HepG2 (cell line): ENCODE data around the gene EP300. TPM values are rescaled to one million over a fixed set of nuclear protein-coding genes. Genes with fewer than 3 reads are reported as not detected.
"Not testable (repeated sequence)": the region's sequence is repeated elsewhere in the genome, so short reads cannot be mapped to it uniquely, and the experiment has no call there.

Source experiments
- ATAC-seq: fragments of 200-7000 bp; cut with Tn5 transposase; 3 replicates; pipeline ENCODE4 v1.9.1; 2020; ENCODE audit warnings: mild to moderate bottlenecking, moderate library complexity
- BruUV-seq: library from RNA; stranded (reverse); fragments of 400-500 nt; replicated peaks from 2 replicates; lab custom pipeline; 2021; lab: Mats Ljungman, UMichigan
- CTCF ChIA-PET: fragments of 300-600 bp; formaldehyde crosslinking; extraction: SDS; loops from one replicate; lab custom pipeline; 2021; ENCODE audit warnings: low total read pairs, inconsistent platforms, low intra/inter-chr PET ratio; lab: Yijun Ruan, JAX
- POLR2A ChIA-PET: fragments of 350-600 bp; sonication (Branson Sonifier 250); formaldehyde crosslinking; loops from one replicate; lab custom pipeline; 2020; ENCODE audit warnings: antibody characterized with exemption, inconsistent platforms; lab: Yijun Ruan, JAX
- DNase-seq: peaks from one replicate; pipeline ENCODE4 v3.0.0-alpha.2; 2015; ENCODE audit warnings: low spot score
- FAIRE-seq: peaks from 3 replicates; lab custom pipeline; 2011; peaks lifted over from hg19 to GRCh38; lab: Jason Lieb, UNC
- H2AFZ ChIP-seq: one replicate; pipeline ENCODE4 v1.6.1; 2011; ENCODE audit warnings: low read length, inconsistent platforms
- H3K27ac ChIP-seq: fragments of 300-600 bp; 3 replicates; pipeline ENCODE4 v1.8.0; 2011; ENCODE audit warnings: mixed run types, mild to moderate bottlenecking, mixed read lengths, low read length, inconsistent platforms; ENCODE audit not compliant: insufficient read depth; ENCODE audit errors: extremely low read length
- H3K27me3 ChIP-seq, 2 experiments: fragments of 200-600 bp in 1 of 2; 2 replicates in 1 of 2; 3 replicates in 1 of 2; pipeline versions ENCODE4 v1.6.0 to v1.8.0; 2011; ENCODE audit warnings: low read length in 2 of 2, mild to moderate bottlenecking in 2 of 2, moderate library complexity in 2 of 2, inconsistent platforms in 1 of 2; ENCODE audit not compliant: insufficient read depth in 2 of 2, control insufficient read depth in 1 of 2
- H3K36me3 ChIP-seq, 2 experiments: fragments of 200-600 bp in 1 of 2; replicated peaks in 1 of 2; 2 replicates in 1 of 2; 3 replicates in 1 of 2; pipeline versions ENCODE4 v1.5.1 to v1.8.0; 2011; ENCODE audit warnings: low read length in 2 of 2, inconsistent platforms in 1 of 2; ENCODE audit not compliant: insufficient read depth in 2 of 2, control insufficient read depth in 1 of 2
- H3K4me1 ChIP-seq: 2 replicates; pipeline ENCODE4 v1.5.1; 2012; ENCODE audit warnings: low read length, inconsistent platforms; ENCODE audit not compliant: insufficient read depth
- H3K4me2 ChIP-seq: 2 replicates; pipeline ENCODE4 v1.6.0; 2011; ENCODE audit warnings: low read depth, low read length, inconsistent platforms
- H3K4me3 ChIP-seq, 3 experiments: fragments of 200-600 bp in 1 of 3; sonication (generic), shearing (Covaris generic) in 1 of 3; replicated peaks in 1 of 3; 2 replicates each; pipeline ENCODE4 v1.5.1; 2011 to 2016; ENCODE audit warnings: low read length in 3 of 3, inconsistent platforms in 2 of 3, low read depth in 2 of 3, mild to moderate bottlenecking in 2 of 3, control low read depth in 1 of 3, mixed read lengths in 1 of 3; ENCODE audit not compliant: insufficient read depth in 1 of 3
- H3K79me2 ChIP-seq: one replicate; pipeline ENCODE4 v1.6.1; 2011; ENCODE audit warnings: low read length, inconsistent platforms; ENCODE audit not compliant: insufficient read depth
- H3K9ac ChIP-seq: 2 replicates; pipeline ENCODE4 v1.6.0; 2011; ENCODE audit warnings: mild to moderate bottlenecking, low read depth, low read length, inconsistent platforms; ENCODE audit not compliant: insufficient read depth
- H3K9me3 ChIP-seq: 2 replicates; pipeline ENCODE4 v1.5.1; 2012; ENCODE audit warnings: mild to moderate bottlenecking, low read length
- H4K20me1 ChIP-seq: 2 replicates; pipeline ENCODE4 v1.6.0; 2011; ENCODE audit warnings: inconsistent platforms, mild to moderate bottlenecking, low read length, moderate library complexity; ENCODE audit not compliant: insufficient read depth
- ELF4 ChIP-seq: sonication (generic); formaldehyde crosslinking; IDR thresholded peaks from 2 replicates; pipeline ENCODE4 v1.5.0; 2020; ENCODE audit warnings: missing genetic modification reagents, mild to moderate bottlenecking, moderate library complexity, borderline replicate concordance
- GPN1 ChIP-seq: sonication (generic); formaldehyde crosslinking; IDR thresholded peaks from 2 replicates; pipeline ENCODE4 v1.5.1; 2020; ENCODE audit warnings: missing genetic modification reagents, borderline replicate concordance
- HINFP ChIP-seq: sonication (generic); formaldehyde crosslinking; IDR thresholded peaks from 2 replicates; pipeline ENCODE4 v1.4.0; 2020; ENCODE audit warnings: low read depth, mild to moderate bottlenecking, missing genetic modification reagents
- SAP130 ChIP-seq: IDR thresholded peaks from 2 replicates; pipeline ENCODE4 v1.6.1; 2016; ENCODE audit warnings: low read depth
- ZBTB2 ChIP-seq: sonication (generic); formaldehyde crosslinking; IDR thresholded peaks from 2 replicates; pipeline ENCODE4 v1.8.0; 2022; ENCODE audit warnings: low read depth, missing genetic modification reagents
- ZBTB7B ChIP-seq: sonication (generic); formaldehyde crosslinking; IDR thresholded peaks from 2 replicates; pipeline ENCODE4 v1.4.0; 2020; ENCODE audit warnings: missing genetic modification reagents
- ZNF383 ChIP-seq: sonication (generic); formaldehyde crosslinking; IDR thresholded peaks from 2 replicates; pipeline ENCODE4 v1.4.0; 2020; ENCODE audit warnings: missing genetic modification reagents, mild to moderate bottlenecking, borderline replicate concordance
- ZNF441 ChIP-seq: sonication (generic); formaldehyde crosslinking; IDR thresholded peaks from 2 replicates; pipeline ENCODE4 v1.7.0; 2021; ENCODE audit warnings: missing genetic modification reagents, borderline replicate concordance
- ZNF687 ChIP-seq: sonication (generic); formaldehyde crosslinking; IDR thresholded peaks from 2 replicates; pipeline ENCODE4 v1.5.1; 2020; ENCODE audit warnings: mild to moderate bottlenecking, missing genetic modification reagents, moderate library complexity
- ZNF841 ChIP-seq: sonication (generic); formaldehyde crosslinking; IDR thresholded peaks from 2 replicates; pipeline ENCODE4 v1.8.1; 2023; ENCODE audit warnings: missing genetic modification reagents, borderline replicate concordance
- WGBS: methylation state at CpG from one replicate; pipeline ENCODE4 v1.1.6; 2017; ENCODE audit warnings: low lambda C conversion rate; 5-methylcytosine and 5-hydroxymethylcytosine counted together
- in situ Hi-C: cut with HindIII; loops from 2 replicates; pipeline ENCODE4 v1.10.0; 2017; ENCODE audit warnings: low pct_unique_long_range_greater_than_20kb; ENCODE audit not compliant: extremely low pct_ligation_motif_present
- intact Hi-C: fragments of 100-400 bp; cut with micrococcal nuclease; formaldehyde crosslinking; loops from one replicate; pipeline ENCODE4 v1.10.0; 2022; ENCODE audit not compliant: unreplicated experiment
- polyA plus RNA-seq, 8 experiments: library from polyadenylated mRNA; depleted of rRNA in 3 of 8; stranded (reverse) in 7 of 8; unstranded in 1 of 8; fragments of >200 nt; fragmentation: Illumina TruSeq in 4 of 8; extraction: Trizol in 4 of 8; gene quantifications; 2 replicates each; pipeline versions ENCODE4 v1.2.1 to v1.2.3, GENCODE V29; 2011 to 2016; ENCODE audit warnings: low read depth in 4 of 8, missing spikeins in 1 of 8, mixed read lengths in 1 of 8; ENCODE audit not compliant: insufficient read depth in 1 of 8
- total RNA-seq, 5 experiments: library from RNA; depleted of rRNA; stranded (reverse); fragments of >200 nt; fragmentation: Illumina TruSeq; extraction: Trizol; gene quantifications; 2 replicates each; pipeline ENCODE4 v1.2.3, GENCODE V29; 2016; ENCODE audit warnings: low read depth in 1 of 5

The EP300 gene
- total and polyA plus RNA-seq, 2 of the 13 experiments (the other 11 are each of a cell fraction or from before 2014, with no cell fraction given): 13.6 to 14.9 TPM

GRCh38 chr22:41106969-41107325 is 14.6 kb downstream of the EP300 start:
- Histone ChIP-seq H4K20me1 (peaks cover 67% of the 10 kb centered on the region), H3K79me2 (peaks cover 84% of the 10 kb centered on the region), H3K27ac (peak overlapping the region; percentile 75), H3K4me1 (peaks cover 62% of the 10 kb centered on the region), H3K4me2 (0 out of 2 replicates have a peak overlapping the region, but pooled peaks have one; percentile 36), H3K36me3 (peaks cover 0 to 25% of the 10 kb centered on the region in 2 experiments; a peak in 4 of 5 replicates), H3K9ac (peak overlapping the region; percentile 19; the same call in 1 of the 2 replicates)
- 85% methylated on average over 9 of the region's 9 CpGs for WGBS
- POLR2A ChIA-PET: interaction anchor here (0.7 kb wide), 1 partner anchor 157 kb away, joined by 3 read pairs; no protein-coding TSS in a partner anchor
- H3K9me3 ChIP-seq, in situ Hi-C loops, H3K4me3 ChIP-seq, H2AFZ ChIP-seq, BruUV-seq, intact Hi-C loops, ATAC-seq, DNase-seq, CTCF ChIA-PET, H3K27me3 ChIP-seq, FAIRE-seq: not testable (repeated sequence)
- peak; percentile 37 for TF ChIP-seq ZNF687 (CRISPR knock-in tag)

- no peaks in the 10 kb centered on the region for H3K27me3 ChIP-seq
- no peaks in the 10 kb centered on the region for H3K9me3 ChIP-seq
- DNase-seq (no peak), ATAC-seq (no peak), FAIRE-seq (no peak)
- peaks cover 28% of the 10 kb centered on the region for H3K4me1 ChIP-seq
- BruUV-seq: no TSS peak
- H2AFZ ChIP-seq: no peak overlapping the region
- ChIA-PET CTCF (no interaction called here), POLR2A (no interaction called here)
- H3K79me2 ChIP-seq: peaks cover 86% of the 10 kb centered on the region
- no peak overlapping the region for H3K4me3 ChIP-seq
- H4K20me1 ChIP-seq: peaks cover 66% of the 10 kb centered on the region
- no peak overlapping the region for H3K9ac ChIP-seq
- WGBS: 95% methylated on average over 10 of the region's 10 CpGs
- no peak overlapping the region for H3K4me2 ChIP-seq
- intact Hi-C loops: no loop called here
- H3K27ac ChIP-seq: no peak overlapping the region
- TF ChIP-seq ZNF841 (CRISPR knock-in tag) (no peak), ZBTB7B (CRISPR knock-in tag) (no peak), ELF4 (no peak), HINFP (CRISPR knock-in tag) (no peak), GPN1 (CRISPR knock-in tag) (no peak), ZNF441 (CRISPR knock-in tag) (no peak), SAP130 (CRISPR knock-in tag) (no peak), ZNF383 (no peak), ZBTB2 (CRISPR knock-in tag) (no peak)
- H3K36me3 ChIP-seq: peaks cover 2 to 26% of the 10 kb centered on the region in 2 experiments; a peak in 4 of 5 replicates
- in situ Hi-C loops: no loop called here
These were observed 18.6 kb downstream of the EP300 start for GRCh38 chr22:41110968-41111367.
